Testis (tissue), 2 donors: ENCODE results near the gene UGGT2.

ENCODE experiments used
- POLR2A ChIP-seq: fragments of 450-650 bp; IDR thresholded peaks from one replicate; pipeline ENCODE4 v1.6.1; 2017; ENCODE audit warnings: antibody characterized with exemption, mild to moderate bottlenecking, moderate library complexity
- TF ChIP-seq, protein P1 (sequence below), 3 experiments: fragments of 450-650 bp in 2 of 3; fragments of 200-600 bp in 1 of 3; sonication (generic) in 1 of 3; IDR thresholded peaks; one replicate each; pipeline ENCODE4 v1.5.1; 2016 to 2019; ENCODE audit warnings: antibody characterized with exemption in 3 of 3, mild to moderate bottlenecking in 2 of 3, moderate library complexity in 1 of 3

DNA sequence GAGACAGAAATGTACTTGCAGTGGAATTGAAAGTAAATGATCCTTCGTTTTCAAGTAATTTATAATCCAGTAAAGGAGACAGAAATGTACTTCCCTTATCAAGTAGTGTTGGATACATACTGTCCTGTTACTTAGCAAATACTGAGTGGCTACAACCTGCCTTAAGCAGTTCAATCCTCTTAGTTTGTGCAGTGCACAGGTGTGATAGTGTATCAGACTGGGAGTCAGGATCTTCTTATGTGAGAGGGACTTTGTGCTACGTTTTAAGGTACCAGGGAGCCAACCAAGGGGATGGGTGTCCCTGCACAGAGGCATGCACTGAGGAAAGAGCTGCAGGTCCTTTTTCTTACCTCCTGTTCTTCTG is 265.1 kb downstream of the UGGT2 start:
- TF ChIP-seq, protein P1, sequence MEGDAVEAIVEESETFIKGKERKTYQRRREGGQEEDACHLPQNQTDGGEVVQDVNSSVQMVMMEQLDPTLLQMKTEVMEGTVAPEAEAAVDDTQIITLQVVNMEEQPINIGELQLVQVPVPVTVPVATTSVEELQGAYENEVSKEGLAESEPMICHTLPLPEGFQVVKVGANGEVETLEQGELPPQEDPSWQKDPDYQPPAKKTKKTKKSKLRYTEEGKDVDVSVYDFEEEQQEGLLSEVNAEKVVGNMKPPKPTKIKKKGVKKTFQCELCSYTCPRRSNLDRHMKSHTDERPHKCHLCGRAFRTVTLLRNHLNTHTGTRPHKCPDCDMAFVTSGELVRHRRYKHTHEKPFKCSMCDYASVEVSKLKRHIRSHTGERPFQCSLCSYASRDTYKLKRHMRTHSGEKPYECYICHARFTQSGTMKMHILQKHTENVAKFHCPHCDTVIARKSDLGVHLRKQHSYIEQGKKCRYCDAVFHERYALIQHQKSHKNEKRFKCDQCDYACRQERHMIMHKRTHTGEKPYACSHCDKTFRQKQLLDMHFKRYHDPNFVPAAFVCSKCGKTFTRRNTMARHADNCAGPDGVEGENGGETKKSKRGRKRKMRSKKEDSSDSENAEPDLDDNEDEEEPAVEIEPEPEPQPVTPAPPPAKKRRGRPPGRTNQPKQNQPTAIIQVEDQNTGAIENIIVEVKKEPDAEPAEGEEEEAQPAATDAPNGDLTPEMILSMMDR (IDR thresholded peaks at IDR 0.05), result no peak
- no peak for TF ChIP-seq POLR2A
